ENCODE data around the gene AOPEP.

- TF ChIP-seq, protein P1, sequence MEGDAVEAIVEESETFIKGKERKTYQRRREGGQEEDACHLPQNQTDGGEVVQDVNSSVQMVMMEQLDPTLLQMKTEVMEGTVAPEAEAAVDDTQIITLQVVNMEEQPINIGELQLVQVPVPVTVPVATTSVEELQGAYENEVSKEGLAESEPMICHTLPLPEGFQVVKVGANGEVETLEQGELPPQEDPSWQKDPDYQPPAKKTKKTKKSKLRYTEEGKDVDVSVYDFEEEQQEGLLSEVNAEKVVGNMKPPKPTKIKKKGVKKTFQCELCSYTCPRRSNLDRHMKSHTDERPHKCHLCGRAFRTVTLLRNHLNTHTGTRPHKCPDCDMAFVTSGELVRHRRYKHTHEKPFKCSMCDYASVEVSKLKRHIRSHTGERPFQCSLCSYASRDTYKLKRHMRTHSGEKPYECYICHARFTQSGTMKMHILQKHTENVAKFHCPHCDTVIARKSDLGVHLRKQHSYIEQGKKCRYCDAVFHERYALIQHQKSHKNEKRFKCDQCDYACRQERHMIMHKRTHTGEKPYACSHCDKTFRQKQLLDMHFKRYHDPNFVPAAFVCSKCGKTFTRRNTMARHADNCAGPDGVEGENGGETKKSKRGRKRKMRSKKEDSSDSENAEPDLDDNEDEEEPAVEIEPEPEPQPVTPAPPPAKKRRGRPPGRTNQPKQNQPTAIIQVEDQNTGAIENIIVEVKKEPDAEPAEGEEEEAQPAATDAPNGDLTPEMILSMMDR (IDR thresholded peaks at IDR 0.05; ENCODE audit: low read length), result no peak
- TF ChIP-seq EZH2phosphoT487 (IDR thresholded peaks at IDR 0.05; ENCODE audit: low read length) (no peak), EZH2 (optimal IDR thresholded peaks at IDR 0.05; ENCODE audit: low read depth, low read length) (no peak)
Observed at GRCh38 chr9:94837404-94837803, 110.9 kb downstream of the AOPEP start.

Measured in MM.1S (cell line).